G401.6 (cell line): ENCODE data around the gene SLMAP.

Experiments
- FAIRE-seq: peaks from 2 replicates; lab custom pipeline; 2012; peaks lifted over from hg19 to GRCh38; lab: Jason Lieb, UNC

Gene SLMAP

DNA sequence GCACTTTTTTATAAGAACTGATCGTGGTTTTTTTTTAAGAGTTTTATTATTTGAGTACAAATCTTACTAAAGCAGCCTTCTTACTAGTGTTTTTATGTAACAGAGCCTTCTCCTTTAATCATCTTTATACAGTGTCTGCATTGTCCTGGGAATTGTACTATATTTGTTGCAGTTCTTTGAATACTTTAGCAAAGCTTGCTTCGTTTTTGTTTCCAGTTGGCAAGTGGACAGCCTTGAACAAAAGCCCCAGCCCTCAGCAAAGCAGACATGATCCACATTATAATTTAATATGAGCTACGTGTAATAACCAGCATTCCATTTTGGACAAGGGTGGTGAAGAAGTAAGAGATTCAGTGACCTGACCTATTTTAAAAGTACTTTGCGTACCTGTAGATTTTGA is 139.9 kb downstream of the SLMAP start:
- no peak for FAIRE-seq

DNA sequence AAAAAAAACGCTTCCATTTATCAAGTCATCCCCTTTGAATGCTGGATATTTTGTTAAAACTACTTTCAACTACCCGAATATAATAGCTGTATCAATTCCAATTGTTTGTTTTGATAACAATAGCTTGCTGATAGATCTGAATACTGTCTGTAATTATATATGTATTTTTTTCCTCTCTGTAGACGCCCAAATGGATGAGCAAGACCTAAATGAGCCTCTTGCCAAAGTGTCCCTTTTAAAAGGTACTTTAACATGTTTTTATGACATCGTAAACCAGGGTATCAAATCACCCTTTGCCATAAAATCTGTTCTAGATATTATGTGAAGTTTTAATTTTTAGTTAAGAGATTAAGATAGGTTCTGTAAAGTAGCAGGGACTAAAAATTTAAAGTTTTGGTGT is 140.6 kb downstream of the SLMAP start:
- peak; percentile 13 for FAIRE-seq

DNA sequence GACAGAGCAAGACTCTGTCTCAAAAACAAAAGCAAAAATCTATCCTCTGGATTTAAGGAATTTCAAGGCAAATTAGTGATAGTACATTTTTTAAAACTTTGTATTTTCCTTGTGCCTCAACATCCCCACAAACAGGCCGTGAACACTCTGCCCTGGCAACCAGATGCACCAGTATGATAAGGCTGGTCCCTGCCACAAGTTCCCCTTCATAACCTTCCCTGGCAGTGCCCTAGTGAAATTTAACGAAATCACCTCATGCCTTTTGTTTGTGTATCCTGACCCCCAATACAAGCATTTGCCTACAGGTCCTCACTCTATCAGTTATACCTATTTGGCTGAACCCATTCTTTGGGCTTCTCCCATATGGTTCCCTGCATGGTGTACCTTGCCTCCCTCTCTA is 144.7 kb downstream of the SLMAP start:
- no peak for FAIRE-seq

DNA sequence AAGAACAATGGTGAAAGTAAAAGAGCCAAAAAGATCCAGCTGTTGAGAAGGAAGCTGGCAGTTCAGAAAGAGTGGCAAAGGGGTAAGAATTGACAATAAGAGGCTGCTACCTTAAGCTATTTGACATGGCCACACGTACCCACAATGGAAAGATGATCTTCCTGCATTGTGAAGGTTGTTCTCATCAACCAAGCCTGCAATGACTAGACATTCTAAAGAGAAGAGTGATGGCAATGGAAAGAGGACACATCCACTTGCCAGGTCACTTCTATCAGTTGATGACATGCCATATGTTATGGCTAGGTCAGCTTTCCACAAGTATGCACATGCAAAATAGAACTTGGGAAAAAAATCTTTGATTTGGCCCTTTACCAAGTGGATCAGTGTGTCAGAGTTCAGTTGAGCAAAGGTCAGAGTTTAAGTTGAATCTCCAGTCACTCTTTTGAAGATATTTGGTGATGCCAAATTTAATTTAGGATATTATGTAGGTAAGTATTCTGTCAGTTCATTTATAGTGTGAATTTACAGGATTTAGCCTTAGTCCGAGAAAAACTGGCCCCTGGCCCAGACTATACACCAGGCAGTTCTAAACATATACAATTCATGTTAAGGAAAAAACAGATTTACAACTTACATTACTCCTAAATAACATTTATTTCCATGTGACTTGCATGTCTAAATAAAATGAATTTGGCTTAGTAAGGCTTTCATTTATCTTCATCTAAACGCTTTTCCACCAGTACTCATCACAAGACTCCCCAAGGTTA is 147.2 kb downstream of the SLMAP start:
- FAIRE-seq, result no peak

DNA sequence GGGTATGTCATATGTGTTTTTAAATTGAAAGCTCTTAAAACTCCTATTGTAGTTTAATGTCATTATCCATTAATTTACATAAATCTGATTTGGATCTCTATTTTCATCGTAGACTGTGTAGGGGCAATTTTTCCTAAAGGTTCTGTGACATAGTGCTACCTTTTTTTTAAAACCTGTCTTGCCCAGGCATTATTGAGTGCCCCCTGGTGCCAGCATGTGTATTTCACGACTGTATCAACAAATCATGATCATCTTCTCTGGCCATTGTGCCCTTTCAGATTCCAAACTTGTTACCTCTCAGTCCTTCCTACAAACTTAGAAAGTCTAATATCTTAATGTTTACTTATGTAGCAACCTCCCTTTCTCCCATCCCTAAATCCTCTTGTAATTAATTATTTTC is 154.9 kb downstream of the SLMAP start:
- FAIRE-seq, result peak; percentile 37

DNA sequence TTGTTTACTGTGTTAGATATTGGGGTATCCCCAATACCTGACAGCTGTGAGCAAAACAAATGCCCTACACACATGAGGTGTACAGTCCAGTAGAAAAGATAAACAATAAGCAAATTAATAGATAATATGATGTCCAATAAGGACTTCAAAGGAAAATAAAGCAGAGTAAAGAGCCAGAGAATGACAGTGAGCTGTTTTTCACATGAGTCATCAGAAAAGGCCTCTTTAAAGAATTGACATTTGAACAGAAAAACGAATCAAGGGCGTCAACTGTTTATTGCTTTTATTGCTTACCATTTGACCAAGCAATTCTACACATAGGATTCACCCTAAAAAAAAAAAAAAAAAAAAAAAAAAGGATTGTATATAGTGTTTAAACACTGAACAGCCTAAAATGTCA is 155.5 kb downstream of the SLMAP start:
- FAIRE-seq, result no peak

DNA sequence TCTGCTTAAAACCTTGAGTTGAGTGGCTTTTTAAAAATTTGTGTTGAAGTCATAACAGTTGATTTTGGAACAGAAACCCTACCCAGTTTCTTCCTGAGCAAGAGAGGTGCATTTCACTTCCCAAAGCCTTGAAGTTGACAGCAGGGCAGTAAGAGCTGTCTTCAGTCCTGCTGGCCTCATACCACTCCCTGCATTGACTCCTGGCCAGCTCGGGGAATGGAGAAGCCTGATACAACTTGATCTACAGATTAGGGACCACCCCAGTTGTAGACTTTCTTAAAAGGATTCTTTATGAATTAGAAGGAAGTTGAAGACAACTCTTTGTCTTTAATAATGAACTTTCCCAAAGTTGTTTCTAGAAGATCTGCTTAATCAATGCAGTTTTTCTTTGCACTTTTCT is 161.5 kb downstream of the SLMAP start:
- no peak for FAIRE-seq

DNA sequence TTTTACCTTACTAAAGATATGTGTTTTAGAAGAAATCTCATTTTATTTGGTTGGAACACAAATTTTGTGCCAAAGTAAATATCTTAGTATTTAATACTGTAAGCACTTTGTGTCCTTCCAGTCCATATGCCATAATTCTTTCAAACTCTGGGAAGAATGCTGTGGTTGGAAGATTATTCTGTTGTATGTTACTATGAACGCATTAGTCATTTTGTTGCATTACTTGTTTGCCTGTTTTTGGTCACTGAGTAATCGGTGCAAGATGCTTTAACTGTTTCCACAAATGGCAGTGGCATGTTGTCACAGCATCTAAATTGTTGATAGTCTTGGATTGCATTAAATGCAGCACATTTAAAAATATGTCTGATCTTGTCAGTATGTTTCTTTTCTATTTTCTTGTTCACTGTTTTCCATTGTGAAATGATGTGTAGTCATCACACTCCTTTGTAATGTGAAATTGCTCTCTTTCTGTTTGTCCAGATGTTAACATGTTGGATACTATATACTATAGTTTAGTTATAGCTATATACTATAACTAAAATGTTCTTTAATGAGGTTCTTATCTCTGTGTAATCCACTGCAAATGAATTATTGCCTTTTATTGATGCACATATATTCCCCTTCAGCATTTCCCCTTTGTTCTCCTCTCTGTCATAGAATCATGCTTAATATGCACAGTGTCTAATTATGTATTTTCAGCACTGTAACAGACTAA is 162.2 kb downstream of the SLMAP start:
- no peak for FAIRE-seq

DNA sequence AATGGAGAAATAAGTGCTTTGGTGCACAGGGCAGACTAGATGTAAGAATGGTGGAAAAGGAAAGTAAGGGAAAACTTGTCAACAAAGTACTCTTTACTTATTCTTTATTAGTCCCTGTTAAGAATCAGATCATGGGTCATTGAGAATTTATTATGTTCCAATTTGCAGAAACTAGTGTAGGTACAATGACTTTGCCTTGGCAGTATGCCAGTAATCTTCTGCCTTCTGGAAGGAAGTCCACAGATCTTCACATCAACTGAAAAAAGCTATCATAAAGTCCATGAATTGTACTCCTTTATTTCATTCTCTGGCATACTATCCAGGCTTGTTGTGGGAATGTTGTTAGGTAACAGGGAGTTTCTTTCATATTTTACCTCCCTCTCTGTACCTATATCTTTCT is 163.9 kb downstream of the SLMAP start:
- FAIRE-seq, result no peak

DNA sequence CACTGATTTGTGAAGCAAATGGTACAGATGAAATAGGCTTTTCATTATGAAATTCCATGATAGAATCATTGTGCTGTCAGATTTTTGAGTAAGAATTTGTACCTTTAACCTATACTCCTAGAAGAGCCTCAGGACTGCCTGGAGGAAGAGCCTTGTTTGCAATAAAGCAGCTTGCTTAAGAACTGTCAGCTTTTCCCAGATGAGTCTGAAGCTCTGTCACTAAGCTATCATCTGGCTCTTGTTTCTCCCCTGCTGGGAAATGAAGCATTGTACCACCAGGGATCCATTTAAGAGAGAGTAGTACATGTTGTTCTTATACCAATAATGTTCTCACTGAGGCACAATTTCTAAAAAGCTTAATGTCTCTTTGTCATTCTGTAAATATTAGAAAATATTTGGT is 167.0 kb downstream of the SLMAP start:
- no peak for FAIRE-seq

DNA sequence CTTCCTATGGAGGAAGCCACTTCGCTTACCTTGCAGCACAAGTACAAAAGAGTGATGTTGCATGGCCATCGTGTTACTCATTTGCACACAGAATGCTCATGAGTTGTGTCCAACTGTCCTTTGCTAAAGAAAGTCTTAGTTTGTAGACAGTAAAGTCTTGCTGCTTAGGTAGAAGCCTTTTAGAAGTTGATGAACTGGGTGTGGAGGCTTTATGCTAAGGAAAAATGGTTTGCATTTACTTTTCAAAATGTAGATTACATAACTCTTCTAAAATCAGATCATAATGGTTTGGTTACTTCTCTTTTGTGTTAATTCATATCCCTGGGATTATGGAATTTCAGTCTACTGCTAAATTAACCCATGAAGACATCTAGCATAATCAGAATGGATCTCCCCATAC is 167.6 kb downstream of the SLMAP start:
- no peak for FAIRE-seq

DNA sequence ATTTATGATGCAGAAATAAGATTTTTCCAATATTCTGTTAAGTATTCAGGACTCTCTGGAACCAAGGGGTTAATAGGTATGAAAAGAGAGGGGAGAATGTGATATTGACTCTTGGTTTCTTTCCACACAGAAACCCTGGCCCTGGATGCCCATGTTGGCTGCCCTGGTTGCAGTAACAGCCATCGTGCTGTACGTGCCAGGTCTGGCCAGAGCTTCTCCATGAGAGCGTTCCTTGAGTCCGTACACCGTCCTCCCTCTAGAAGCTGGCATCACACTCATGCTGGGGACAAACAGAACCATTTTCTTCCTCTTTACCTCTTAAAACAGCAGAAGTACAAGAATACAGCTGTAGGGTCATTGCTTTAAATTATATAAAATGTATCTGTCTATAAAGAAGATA is 171.1 kb downstream of the SLMAP start:
- no peak for FAIRE-seq

DNA sequence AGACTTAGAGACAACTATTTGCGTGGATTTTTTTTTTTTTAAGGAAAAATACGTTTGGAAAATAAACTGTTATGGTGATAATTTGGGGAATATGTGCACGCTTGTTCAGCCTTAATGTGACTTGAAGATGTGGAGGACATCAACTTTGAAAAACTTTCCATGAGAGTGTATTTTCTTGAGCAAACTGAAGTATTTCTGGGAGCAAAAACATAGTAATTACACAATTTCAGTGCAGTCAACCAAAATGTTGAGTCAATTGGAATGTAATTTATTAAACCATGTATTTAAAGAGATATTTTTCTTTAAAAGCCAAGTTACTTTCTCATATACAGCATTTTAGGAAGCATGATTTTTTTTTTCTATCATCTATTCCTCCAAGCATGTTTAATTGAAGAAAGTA is 171.8 kb downstream of the SLMAP start:
- FAIRE-seq, result peak; percentile 40

DNA sequence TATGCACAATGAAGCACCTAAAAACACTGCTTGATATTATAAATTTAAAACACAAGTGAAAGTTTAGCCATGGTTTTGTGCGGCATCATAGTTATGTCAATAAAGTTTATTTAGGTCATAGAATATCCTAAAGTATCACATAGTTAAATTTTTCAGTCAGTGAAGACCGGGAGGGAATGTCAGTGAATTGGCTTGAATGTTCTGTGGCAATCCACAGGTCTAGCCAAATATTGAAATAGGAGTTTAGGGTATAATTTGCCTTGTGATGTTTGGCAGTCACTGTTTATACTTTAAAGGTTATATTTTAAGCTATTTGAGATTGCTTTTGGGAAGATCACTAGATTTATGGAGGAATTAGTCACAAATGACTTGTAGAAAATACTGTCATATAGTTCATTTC is 172.4 kb downstream of the SLMAP start:
- FAIRE-seq, result no peak

DNA sequence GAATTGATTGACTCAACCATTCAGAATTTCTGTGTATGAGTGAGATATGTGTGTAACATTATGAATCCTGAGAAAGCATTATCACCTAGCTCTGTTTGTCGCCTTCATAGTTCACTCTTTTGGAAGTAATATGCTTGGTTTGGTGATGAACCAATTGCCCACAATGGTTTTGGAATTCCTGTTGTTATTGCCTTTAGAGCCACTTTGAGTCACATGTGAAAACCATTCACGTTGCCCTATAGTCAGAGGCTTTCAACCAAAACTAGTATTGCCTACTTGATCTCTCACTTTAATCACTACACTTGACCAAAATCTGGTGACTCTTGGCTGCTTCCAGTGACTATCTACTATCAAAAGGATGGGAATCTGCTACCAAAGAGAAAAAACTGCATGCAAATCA is 173.9 kb downstream of the SLMAP start:
- FAIRE-seq, result no peak

DNA sequence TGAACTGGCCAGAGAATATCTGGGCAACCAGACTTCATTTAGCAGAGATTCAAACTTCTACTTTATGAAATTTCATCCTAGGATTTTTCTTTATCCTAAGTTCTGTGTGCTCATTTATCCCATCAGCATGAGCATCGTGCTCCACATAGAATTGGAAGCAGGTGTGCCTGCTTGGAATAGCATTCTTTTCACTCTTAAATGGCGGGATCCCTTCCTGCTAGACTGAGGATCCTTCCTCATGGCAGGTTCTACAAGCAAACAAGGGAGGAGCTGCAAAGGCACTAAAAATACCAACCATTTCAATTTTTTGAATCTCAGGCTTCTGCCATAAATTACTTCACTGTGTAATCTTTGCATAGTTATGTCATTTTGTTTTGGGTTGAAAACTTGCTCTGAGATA is 177.5 kb downstream of the SLMAP start:
- no peak for FAIRE-seq

DNA sequence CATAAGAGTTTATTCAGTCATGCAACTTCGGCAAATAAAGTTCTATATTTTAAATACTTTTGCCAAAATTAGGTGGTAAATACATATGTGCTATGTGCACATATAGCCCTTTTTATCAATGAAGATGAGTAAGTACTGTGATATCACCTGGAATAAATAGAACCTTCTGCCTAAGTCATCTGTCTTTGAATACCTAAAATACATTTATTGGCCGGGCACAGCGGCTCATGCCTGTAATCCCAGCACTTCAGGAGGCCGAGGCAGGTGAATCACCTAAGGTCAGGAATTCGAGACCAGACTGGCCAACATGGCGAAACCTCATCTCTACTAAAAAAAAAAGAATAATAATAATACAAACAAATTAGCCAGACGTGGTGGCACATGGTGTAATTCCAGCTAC is 178.3 kb downstream of the SLMAP start:
- FAIRE-seq, result no peak

DNA sequence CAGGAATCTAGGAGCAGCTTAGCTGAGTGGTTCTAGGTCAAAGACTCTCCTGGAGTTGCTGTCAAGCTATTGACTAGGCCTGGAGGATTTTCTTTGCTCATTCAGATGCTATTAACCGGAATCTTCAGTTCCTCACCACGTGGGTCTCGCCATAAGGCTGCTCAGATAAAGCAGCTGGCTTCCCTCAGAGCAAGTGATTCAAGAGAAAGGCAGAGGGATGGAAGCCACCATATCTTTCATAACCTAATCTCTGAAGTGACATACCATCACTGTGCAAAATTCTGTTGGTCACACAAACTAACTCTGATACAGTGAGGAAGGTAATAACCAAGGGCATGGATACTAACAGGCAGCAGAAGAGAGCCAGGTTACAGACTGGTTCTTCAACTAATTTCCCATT is 179.4 kb downstream of the SLMAP start:
- no peak for FAIRE-seq

DNA sequence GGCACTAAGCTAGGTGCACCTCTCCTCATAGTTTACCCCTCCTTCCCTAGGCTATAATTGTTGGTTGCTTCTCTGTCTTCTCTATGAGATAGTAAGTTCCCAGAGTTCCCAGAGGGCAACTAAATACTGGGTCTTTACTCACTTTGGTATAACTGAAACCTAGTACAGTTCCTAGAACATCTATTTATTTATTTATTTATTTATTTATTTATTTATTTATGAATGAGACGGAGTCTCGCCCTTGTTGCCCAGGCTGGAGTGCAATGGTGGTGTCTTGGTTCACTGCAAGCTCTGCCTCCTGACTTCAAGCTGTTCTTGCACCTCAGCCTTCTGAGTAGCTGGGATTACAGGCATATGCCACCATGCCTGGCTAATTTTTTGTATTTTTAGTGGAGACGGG is 181.0 kb downstream of the SLMAP start:
- no peak for FAIRE-seq

DNA sequence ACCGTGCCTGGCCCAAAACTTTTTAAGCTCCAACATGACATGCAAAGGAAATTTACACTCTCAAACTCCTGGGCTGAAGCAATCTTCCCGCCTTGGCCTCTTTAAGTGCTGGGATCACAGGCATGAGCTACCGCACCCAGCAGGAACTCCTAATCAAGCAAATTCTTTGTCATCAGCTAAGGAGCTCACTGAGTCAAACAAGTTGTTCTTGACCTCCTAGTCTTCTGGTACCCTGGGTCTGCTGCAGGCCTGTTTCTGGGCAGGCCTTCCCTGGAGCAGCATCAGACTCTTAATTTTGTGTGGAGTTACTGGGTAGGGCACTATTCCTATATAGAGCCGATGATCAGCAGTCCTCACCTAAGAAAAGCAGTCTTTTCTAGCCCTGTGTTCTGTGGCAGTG is 183.7 kb downstream of the SLMAP start:
- FAIRE-seq, result no peak

DNA sequence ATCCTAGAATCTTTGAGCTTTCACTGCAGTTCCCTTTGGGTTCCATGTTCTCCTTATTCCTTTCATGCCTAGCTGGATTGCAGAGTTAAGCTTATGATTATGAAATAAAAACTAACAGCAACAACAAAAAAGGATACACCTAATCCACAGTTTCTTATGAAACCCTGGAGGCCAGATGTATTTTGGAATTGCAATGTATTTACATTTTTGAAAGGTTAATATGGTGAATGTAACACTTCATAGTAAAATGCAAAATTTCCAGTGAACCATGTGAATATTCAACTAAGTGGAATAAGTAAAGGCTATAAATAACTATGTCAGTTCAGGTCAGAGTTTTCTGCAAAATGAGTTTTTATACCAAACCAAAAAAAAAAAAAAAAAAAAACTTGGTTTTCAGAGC is 186.3 kb downstream of the SLMAP start:
- no peak for FAIRE-seq

DNA sequence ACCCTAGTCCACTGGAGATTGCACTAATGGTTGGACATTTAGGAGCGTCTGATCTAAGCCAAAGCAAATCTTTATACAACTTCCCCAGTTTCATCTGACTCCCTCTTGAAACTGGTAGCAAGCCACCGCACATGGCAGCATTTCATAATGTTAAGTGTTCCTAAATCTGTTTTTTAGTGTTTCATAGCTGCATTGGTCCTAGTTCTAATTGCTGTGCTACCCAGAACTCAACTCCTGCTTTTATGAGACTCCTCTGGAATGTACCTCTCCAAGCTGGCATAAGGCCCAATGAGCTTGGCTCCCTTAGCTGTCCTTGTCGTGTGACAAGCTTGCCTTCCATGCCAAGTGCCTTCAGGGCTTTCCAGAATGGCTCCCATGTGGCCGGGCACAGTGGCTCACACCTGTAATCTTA is 186.8 kb downstream of the SLMAP start:
- no peak for FAIRE-seq

DNA sequence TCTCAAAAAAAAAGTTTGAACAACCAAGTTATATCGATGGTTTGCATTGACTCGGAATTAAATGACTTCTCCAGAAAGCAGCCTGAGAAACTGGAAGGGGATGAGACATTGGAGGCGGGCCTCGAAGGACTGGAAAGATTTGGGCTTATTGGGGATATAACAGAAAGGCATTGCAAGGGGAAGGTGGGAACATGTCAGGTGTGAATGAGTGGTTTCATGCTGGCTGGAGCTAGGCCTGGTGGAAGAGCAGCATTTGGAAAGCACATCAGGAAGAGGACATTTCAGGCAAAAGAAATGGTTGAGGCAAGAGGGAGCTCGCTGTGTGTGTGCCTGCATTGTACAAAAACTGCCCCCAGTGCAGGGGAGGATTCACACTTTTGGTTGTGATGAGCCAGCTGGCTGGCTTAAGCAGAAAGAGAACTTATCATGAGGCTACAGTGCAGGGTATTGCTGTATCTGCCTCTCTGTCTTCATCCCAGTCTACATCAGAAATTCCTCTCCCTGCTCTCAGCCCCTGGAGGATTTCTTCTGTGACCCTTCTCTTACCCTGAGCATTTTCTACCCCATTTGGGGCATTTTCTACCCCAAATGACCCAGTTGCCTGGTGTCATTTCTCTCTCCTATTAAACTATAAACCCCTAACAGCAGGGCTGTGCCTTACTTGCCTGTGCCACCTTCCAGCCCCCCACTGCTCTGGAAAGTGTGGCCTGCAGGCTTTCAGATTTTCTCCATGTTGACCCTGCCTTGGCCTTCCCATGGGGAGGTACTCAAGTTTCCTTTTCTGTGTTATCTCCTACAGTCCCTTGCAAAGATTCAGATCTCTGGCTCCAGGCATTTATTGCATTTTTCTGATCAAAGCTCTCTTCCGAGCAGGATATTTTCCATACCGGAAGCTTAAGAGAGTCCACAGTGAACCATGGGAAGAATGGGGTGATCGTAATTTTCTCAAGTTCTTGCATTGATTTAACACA is 187.7 kb downstream of the SLMAP start:
- no peak for FAIRE-seq
